Activated CD8-positive, alpha-beta memory T cell treated with anti-CD3 and anti-CD28 coated beads, Interleukin-2, amount 50 U/mL, for 1 hour (primary cell): ENCODE data around the gene GTF2F2.

Experiments used
- DNase-seq: peaks from one replicate; pipeline ENCODE4 v3.0.0-alpha.2; 2020; ENCODE audit errors: extremely low read depth

The GTF2F2 gene

GRCh38 chr13:45122941-45123340 lies 2.6 kb downstream of the GTF2F2 start:
- no peak for DNase-seq

GRCh38 chr13:45132369-45133064 lies 12.2 kb downstream of the GTF2F2 start:
- no peak for DNase-seq

DNA sequence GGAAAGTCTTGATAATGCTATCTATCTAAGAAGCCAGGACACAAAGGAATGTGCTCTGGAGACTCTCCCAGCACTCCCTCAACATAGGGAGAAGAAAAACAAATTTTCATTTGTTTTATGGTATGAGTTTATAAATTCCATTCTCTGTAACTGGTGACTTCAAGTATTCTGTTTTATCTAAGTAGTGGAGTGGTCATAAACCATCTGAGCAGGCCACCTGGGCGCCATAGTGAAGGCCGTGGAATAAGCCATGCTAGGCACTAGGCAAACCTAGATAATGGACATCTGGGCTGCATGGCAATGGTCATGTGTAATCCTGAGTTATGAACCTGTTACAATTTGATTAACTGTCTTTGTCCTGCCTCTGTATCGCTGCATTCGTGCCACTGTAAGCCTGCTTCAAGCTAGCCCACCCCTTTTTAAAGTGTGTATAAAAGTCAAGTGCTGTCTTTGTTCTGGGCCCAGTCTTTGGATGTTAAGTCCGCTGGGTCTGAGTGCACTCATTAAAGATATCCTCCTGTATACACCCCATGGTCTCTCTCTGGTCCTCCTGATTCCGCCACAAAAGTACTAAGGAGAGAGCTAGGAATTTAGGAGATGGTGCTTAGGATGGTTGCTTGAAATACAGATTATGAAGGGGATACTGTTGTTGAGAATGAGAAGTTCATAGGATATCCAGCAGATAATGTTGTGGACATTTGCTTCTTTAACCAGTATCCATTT lies 13.2 kb downstream of the GTF2F2 start:
- DNase-seq, result no peak

- DNase-seq, result no peak
Observed at GRCh38 chr13:45136741-45137504, 16.6 kb downstream of the GTF2F2 start.

- no peak for DNase-seq
Observed at GRCh38 chr13:45137526-45137925, 17.2 kb downstream of the GTF2F2 start.

DNA sequence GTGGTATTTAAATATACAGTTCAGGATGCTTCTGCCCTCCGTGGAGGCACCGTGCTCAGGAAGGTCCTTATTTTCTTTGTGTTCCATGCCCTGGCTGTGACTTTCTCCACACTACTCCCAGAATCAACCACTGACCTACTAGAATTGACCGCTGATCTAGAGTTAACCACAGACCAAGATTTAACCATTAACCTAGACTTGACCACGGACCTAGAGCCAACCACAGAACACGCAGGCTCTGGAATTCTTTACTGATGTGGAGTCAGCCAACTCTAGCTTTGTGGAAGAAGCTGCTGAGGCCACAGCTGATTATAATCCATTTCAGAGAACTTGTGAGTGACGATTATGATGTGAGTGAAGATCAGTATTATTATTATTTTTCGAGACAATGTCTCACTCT lies 18.0 kb downstream of the GTF2F2 start:
- DNase-seq, result no peak

DNA sequence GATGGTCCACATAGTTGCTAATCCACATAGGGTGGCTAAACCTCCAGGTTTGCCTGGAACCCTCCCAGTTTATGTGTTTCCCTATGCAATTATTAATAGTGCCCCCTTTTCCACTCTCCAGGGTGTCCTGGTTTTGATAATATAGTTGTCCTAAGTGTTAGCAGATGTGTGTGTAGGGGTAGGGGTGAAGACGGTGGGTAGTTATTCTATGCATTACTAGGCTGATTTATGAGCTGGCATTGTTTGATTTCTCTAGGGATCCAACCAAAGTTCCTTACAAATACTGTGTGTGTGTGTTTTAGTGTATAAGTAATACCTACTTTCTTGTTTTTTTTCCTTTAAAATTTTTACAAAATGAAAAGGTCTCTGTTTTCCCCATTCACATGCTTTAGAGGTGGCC lies 21.1 kb downstream of the GTF2F2 start:
- DNase-seq, result no peak

DNA sequence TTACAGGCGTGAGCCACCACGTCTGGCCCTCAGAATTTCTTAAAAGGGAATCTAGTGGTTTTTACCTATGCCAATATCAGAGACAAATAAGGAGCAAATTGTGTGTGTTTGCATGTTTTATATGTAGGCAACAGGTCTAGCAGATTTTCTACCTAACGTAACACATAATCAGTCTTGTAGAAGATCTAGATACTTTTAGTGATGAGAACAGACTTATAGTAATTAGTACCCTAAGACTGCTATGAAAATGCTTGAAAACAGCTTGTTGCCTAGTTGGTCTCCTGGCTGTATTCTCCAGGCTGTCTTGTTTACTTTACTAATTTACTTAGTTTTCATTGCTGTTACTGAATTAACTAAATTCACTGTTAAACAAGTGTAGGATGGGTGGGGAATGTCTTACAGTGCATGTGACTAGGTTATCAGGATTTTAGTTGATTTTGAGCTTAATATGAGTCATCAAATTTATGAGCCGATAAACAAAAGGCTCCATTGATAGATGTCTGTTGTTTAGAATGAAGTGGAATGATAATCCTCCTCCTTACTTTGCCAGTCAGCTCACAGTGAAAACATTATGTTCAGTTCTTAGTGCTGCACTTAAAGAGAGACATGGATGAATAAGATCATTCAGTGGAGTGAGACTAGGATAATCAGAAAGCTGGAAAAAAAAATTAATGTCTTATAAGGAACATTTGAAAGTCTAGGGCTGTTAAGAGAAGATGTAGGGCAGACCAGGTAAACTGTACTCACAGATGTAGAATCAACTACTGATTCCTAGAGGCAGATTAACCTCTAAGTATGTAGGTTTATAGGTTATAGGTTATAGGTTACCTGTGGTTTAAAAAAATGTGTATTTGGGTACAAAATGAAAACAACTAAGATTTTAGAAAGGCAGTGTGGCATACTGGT lies 22.4 kb downstream of the GTF2F2 start:
- DNase-seq, result no peak

GRCh38 chr13:45143346-45143751 lies 23.0 kb downstream of the GTF2F2 start:
- no peak for DNase-seq

- DNase-seq, result no peak
Observed at GRCh38 chr13:45149964-45150363, 29.7 kb downstream of the GTF2F2 start.

- DNase-seq, result no peak
Observed at GRCh38 chr13:45156565-45157361, 36.5 kb downstream of the GTF2F2 start.

- DNase-seq, result no peak
Observed at GRCh38 chr13:45162194-45162593, 41.9 kb downstream of the GTF2F2 start.

GRCh38 chr13:45162821-45163220 lies 42.5 kb downstream of the GTF2F2 start:
- DNase-seq, result no peak

DNA sequence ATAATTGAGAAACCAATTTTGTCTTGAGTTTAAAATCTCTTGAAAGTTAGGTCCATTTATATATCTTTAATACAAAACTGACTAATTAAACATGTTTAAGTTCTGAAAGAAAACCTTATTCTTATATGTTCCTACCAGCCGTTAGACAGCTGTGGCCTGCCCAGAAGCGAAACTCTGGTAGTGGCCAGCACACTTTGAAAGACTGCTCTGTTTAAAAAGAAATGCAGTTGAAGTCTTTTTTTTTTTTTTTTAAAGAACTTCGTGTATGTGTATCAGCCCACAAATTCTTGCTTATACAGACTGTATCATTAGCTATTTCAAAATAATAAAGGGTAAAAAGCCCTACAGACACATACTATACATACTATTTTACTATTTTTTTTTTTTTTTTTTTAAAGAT lies 46.5 kb downstream of the GTF2F2 start:
- no peak for DNase-seq

- DNase-seq, result no peak
Observed at GRCh38 chr13:45167611-45168554, 47.6 kb downstream of the GTF2F2 start.

GRCh38 chr13:45168555-45168930 lies 48.2 kb downstream of the GTF2F2 start:
- no peak for DNase-seq

- no peak for DNase-seq
Observed at GRCh38 chr13:45174478-45174877, 54.2 kb downstream of the GTF2F2 start.

- no peak for DNase-seq
Observed at GRCh38 chr13:45178349-45179162, 58.2 kb downstream of the GTF2F2 start.

- no peak for DNase-seq
Observed at GRCh38 chr13:45179428-45179827, 59.1 kb downstream of the GTF2F2 start.
